HG02885 (cell line): ENCODE data around the gene PPP4R2.
"Not testable (repeated sequence)": the region's sequence is repeated elsewhere in the genome, so short reads cannot be mapped to it uniquely, and the experiment has no call there.

Experiments used
- ATAC-seq: cut with Tn5 transposase; IDR thresholded peaks from one replicate; pipeline ENCODE4 v1.9.1; 2021; ENCODE audit warnings: mild to moderate bottlenecking; ENCODE audit not compliant: unreplicated experiment, poor library complexity

Gene PPP4R2

DNA sequence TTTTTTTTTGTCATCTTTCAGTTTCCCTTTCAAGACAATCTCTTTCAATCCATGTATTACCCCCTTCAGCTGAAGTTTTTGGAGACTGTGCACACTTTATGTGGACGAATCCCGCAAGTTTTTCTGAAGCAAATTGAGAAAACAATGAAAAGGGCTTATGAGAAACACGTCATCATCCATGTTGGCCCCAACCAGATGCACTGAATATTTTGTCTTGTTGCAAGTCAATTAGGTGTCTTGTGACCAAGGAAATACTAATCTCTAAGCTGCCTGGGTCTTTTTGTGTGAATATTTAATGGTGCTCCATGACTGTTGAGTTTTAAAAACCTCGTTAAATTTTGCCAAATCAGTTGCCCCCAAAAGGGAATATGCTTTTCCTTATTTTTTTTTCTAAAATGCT is 21.7 kb upstream of the PPP4R2 start:
- peak; percentile 31 for ATAC-seq

DNA sequence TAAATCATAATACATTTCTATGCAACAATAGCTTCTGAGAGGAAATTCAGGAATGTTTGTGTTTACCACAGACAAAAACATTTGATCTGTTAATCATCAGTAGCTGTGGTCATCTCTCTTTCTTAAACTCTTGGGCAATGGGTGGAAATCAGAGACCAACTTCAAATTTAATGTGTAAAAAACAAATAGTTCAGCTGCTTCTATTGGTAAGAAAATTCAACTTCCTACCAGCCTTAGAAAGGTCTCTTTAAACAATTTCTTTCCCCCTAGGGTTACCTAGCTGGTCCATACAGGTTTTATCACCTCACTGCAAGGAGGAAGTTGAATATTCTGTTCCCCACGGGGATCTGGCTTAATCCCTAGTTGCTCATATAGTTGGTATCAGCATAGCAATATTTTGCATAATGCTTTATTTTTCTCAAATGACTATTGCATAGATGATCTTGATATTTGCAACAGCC is 20.3 kb upstream of the PPP4R2 start:
- ATAC-seq = no peak

DNA sequence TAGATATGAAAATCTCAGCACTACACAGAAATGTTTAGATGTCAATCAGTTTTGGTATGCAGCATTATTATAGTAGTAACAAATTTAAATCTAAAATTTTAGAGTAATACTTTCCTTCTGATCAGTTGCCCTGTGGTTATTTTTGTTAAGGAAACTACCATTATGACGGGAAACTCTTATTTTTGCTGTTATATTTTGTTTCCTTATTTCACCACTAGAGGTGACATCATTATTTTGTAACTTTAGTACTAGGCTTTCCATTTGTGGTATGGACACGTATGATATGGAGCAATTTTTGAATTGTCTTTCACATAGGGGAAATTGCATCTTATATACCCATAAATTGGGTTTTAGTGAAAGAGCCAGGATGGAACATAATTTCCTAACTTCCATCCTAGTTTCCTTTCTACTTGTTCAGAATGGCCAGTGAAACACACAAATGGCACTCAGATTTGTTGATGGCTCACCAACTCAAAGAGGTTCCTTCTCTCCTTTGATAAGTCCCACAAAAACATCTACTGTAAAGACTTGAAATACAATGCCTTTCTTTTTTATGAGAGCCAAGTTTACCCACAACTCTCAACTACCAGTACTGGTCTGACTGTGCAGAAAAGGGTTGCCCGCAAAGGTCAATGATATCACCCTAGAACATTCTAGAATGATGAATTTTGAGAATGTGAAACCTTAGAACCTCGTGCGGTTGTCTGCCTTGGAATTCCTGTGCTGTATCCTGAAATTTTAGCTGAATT is 19.4 kb upstream of the PPP4R2 start:
- ATAC-seq = peak; percentile 53

DNA sequence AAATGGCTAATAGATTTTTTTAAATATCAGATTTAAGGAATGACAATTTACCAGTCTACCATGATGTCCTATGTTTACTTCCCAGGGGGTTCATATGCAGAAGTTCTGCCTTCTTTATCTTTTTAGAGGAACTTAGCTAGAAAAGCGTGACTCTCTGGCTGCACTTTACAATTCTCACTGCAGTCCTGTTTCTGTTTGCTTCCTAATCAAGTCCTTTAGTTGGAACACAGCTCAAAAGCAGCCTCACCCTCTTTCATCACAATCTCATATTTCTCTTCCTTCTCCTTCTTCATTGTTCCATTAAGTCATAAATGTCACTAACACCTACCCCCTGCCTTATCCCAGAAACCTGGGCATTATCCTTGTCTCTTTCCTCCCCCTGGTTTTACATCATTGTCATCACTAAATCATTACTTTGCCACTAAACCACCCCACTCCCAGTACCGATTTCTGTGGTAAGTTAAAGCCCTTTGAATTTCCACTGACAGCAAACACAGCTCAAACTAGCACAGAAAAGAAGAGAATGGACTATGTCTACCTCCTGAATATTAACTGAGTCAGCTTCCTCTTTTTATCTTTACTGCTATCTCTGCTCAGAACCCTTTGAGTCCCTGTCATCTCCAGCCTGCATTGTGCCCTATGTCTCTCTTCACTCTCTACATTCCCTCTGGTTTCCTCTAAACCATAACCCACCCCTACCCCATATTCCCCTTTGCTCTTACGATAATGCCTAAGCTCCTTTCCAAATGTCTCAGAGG is 13.8 kb upstream of the PPP4R2 start:
- ATAC-seq = no peak

DNA sequence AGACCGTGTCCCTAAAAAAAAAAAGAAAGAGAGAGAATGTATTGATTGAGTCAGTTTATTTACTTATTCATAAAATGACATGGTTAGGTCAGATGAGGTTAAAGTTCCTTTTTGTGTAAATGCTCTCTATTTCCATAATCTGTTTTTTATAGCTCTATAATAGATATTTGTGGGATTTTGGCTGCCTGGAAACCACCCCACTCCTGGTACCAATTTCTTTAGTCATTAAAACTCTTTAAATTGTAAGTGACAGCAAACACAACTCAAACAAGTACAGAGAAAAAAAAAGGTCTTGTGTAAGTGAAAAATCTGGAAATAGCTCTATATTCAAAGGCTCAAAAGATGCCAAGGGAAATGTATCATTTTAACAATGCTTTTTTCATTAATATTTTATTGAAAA is 11.0 kb upstream of the PPP4R2 start:
- no peak for ATAC-seq

DNA sequence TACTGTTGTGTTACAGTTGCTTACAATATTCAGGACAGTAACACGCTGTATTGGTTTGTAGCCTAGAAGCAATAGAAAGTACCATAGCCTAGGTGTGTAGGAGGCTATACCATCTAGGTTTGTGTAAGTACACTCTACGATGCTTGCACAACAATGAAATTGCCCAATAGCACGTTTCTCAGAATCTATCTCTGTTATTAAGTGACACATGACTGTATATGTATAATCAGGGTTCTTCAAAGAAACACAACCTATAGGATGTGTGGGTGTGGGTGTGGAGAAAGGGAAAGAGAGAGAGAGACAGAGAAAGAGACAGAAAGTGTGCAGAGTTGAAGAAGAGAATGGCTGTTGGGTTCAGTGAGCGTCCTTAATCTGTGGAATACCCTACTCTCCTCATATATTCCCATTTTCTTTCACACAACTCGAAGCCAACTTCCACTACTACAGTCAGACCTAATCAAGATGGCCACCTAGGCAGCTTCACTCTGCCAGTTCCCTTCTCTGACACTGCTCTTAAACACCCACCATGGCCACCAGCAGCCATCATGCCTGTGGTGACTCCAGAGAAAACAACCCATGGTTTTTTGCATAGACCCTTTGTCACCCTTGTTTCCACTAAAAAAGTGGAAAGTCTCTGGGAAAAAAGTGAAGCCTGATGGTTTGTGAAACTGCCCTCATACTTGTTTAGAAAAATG is 5.8 kb upstream of the PPP4R2 start:
- no peak for ATAC-seq

DNA sequence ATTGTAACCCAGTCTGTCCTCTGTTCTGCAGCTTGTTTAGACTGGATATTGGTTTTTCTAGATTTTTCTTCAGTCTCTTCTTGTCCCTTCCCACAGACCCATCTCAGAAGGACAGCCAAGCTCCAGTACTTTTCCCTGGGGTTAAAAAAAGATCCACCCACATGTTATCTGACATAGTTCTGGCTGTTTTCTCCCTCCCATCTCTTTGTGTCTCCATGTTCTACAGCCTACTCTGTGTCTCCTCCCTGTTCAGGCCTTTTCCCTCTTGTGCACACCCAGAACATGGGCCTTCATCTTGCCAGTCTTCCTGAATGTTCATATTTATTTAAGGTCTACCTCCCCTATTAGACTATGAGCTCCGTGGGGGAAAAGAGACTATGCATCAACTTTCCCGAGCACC is 5.1 kb upstream of the PPP4R2 start:
- ATAC-seq = no peak

DNA sequence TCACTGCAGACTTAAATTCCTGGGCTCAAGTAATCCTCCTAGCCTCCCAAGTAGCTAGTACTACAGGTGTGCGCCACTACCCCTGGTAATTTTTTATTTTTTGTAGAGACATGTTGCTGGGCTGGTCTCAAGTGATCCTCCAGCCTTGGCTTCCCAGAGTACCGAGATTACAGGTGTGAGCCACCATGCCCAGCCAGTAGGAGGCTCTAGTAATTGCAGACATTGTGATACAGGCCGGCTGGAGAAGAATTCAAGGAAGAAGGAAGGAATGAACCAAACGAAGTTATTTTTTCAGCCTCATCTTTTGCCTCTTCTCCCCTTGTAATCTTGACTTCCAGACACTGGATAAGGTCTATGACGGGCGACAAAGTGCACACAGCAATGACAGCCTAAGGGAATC is 3.2 kb upstream of the PPP4R2 start:
- ATAC-seq = no peak

DNA sequence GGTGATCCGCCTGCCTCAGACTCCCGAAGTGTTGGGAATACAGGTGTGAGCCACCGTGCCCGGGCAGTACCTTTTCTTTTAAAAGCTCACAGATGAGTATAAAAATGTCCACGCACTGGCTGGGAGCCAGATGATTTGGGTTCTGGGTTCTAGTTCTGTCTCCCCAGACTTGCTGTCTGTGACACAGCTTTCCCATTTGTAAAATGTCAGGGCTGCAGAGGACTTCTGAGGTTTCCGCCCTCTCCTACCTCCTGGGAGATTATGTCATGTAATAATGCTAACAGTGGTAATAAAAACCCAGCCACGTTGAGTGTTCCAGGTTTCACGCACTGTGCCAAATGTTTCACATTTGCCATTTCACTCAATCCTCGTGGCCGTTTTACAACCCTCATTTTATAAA is 1.3 kb upstream of the PPP4R2 start:
- ATAC-seq = no peak

DNA sequence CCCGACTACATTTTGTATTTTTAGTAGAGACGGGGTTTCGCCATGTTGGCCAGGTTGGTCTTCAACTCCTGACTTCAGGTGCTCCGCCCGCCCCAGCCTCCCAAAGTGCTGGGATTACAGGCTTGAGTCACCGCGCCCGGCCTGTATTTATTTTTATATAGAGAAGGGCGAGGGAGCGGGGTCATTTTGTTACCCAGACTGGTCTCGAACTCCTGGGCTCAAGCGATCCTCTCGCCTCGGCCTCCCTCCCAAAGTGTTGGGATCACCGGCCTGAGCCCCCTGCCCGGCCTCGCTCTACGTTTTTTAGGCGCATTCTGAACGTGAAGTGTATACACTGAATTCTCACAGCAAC is 514 bp upstream of the PPP4R2 start:
- ATAC-seq = no peak

DNA sequence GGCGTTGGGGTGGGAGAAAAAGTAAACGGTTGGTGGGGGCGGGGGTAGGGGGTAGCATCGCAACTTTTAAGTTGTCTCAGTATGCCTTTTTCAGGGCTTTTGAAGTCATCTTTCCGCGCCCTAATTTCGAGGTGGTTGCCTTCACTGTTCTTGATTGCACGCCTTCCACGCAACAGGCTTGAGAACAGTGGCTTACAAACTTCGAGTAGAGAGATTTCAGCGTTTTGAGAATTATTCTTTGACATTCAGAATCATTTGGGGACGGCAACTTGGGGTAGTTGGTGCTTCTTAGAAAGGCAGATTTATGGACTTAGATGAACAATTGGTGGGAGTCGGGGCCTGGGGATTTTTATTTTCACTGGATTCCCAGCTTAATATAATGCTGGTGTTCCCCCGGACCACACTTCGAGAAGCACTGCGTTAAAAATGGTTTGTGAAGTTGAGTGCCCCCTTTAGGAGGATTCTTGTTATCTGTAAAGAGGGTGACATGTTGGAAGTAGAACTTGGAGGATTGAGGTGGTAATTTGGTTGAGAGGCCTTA is 880 bp downstream of the PPP4R2 start:
- peak; percentile 33 for ATAC-seq

DNA sequence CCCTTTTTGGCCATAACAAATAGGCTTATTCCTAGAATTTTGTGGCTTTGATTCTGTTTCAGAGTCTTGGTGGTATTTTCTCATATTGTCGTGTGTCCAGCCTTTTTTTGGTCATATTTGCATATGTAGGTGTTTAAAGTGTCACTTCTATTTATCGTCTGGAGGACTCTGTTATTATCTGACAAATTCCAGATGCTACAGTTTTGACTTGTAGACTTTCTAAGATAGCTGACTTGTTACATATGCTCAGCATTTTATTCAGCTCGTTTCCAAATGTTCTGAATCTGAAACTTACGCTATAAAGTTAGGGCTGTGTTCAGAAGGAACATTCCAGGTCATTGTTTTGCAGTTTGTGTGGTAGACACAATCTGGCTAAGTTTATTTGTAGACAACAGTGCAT is 1.9 kb downstream of the PPP4R2 start:
- no peak for ATAC-seq

DNA sequence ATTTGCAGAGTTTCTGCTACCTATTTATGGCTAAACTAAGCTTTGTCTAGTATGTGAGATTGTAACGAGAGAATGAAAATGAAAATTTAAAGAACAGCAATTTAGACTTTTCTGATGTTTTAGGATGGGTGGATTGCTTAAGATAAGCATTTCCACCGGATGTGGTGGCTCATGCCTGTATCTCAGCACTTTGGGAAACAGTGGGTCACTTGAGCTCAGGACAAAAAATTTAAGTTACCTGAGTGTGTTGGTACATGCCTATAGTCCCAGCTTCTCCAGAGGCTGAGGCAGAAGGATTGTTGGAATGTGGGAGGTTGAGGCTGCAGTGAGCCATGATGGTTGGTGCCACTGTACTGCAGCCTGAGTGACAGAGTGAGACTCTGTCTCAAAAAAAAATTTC is 3.3 kb downstream of the PPP4R2 start:
- no peak for ATAC-seq

DNA sequence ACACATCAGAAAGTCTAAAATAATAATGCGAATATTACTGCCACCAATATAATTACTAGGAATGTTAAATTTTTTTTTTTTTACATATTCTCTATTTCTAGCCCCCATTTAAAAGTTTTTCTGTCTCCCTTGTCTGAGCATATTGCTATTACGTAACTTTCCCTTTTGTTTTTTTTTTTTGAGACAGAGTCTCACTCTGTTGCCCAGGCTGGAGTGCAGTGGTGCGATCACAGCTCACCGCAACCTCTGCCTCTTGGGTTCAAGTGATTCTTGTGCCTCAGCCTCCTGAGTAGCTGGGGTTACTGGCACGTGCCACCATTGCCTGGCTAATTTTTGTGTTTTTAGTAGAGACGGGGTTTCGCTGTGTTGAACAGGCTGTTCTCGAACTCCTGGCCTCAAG is 6.4 kb downstream of the PPP4R2 start:
- ATAC-seq = not testable (repeated sequence)

DNA sequence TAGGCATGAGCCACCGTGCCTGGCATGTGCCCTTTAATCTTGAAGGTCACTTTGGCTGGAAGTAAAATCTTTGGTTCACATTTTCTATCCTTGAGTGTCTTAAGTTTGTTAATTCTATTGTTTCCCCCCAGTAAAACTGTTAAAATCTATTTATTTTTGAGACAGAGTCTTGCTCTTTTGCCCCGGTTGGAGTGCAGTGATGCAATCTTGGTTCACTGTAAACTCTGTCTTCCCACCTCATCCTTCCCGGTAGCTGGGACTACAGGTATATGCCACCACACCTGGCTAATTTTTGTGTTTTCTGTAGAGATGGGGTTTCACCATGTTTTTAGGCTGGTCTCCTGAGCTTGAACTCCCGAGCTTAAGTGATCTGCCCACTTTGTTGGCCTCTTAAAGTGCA is 7.7 kb downstream of the PPP4R2 start:
- ATAC-seq = no peak

DNA sequence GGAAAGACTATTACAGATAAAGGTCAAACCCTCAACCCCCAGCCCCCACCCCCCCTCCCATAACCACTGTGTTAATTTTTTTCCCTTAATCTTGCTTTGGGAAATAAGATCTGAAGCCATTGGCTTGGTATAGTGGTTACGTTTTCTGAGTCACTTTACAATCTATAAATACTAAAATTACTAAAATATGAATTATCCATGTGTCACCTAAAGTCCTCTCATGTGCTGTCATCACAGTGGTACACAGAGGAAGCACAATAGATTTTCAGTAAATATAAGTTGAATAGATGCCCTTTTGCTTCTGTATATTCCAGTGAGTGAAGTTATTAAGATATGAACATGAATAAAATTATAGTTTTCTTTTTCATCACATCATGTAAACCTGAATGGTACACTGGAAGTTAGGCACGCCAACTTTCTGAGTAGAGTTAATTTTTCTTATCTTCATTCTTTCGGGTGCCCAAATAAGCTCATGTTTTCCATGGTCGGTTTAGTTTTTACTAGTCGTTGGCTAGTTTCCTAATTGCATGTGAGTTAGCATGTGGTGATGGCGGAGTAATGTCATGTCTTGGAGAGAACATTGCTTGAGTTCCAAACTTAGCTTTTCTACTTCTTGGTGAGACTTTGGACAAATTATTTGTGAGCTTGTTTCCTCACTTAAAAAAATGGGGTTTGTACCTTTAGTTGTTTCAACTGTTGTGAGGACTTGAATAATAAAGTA is 11.5 kb downstream of the PPP4R2 start:
- ATAC-seq = no peak

DNA sequence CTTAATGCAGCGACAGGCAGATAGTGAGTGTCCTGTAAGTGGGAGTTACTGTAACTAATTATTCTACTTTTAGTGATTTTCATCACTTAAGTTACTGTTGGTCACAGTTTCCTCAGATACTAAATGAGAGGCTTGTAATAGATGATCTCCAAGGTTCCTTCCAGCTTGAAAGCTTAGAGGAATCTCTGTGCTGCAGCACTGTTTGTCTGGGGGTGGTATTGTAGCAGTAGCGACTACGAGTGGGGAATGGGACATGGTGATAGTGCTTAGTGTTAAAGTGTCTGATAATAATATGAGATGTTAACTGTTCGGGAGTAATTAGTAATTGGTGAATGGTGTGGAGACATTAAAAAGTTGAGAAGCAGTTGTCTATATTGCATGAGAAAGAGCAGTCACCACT is 12.4 kb downstream of the PPP4R2 start:
- no peak for ATAC-seq

DNA sequence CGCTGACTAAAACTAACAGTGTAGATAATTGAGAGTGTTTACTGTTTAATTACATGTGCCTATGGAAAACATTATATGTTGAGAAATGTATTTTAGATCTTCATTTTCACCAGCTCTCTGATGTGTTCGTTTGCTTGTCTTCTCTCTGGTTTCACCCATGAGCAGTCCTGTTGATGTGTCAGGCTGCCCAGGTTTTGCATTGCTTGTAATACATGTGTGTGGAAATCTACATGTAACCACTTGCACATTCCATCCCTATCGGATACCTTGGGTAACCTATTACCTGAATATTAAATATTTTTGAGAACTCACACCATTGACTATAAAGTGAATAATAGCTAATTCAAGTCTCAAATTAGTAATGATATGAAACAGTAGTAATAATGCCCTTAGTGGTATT is 13.1 kb downstream of the PPP4R2 start:
- ATAC-seq = no peak

DNA sequence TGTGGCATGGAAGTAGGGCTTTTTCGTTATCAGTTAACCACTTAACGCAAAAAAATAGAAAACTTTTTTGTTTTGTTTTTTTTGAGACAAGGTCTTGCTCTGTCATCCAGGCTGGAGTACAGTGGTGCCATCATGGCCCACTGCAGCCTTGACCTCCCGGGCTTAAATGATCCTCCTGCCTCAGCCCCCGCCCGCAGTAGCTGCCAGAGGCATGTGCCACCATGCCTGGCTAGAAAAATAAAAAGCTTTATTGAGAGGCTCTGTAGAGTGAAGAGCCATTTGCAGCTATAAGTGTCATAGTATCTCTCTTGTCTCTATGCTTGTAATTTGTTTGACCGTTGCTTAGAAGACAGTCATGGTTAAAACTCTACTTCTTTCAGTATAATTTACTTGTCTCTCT is 13.5 kb downstream of the PPP4R2 start:
- ATAC-seq = no peak

DNA sequence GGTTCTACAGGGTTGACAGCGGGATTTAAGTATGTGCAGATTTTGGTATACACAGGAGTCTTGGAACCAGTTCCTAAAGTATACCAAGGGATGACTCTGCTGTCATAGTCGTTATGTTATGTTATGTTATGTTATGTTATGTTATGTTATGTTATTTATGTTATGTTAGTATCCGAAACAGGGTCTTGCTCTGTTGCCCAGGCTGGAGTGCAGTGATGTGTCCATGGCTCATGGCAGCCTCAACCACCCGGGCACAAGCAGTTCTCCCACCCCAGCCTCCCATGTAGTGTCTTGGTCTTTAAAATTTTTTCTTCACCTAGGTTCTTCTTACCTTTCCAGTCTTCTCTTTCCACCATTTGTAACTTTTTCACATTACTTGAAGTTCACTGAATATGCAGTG is 21.7 kb downstream of the PPP4R2 start:
- no peak for ATAC-seq
